8988T (cell line): Measurements from ENCODE around the gene RBMS1.
"Not testable (repeated sequence)": the region's sequence is repeated elsewhere in the genome, so short reads cannot be mapped to it uniquely, and the experiment has no call there.

Experiments
- DNase-seq: peaks from one replicate; pipeline ENCODE4 v3.0.0; 2011

RBMS1 gene

GRCh38 chr2:160469164-160469563 is 24.4 kb downstream of the RBMS1 start:
- DNase-seq: no peak

- DNase-seq: no peak
Measured at GRCh38 chr2:160467086-160467485, 26.5 kb downstream of the RBMS1 start.

GRCh38 chr2:160465406-160465805 is 28.2 kb downstream of the RBMS1 start:
- no peak for DNase-seq

- DNase-seq: no peak
Measured at GRCh38 chr2:160465002-160465401, 28.6 kb downstream of the RBMS1 start.

GRCh38 chr2:160464017-160464416 is 29.6 kb downstream of the RBMS1 start:
- DNase-seq: no peak

GRCh38 chr2:160463245-160463644 is 30.4 kb downstream of the RBMS1 start:
- no peak for DNase-seq

- DNase-seq: no peak
Measured at GRCh38 chr2:160460333-160460731, 33.3 kb downstream of the RBMS1 start.

GRCh38 chr2:160459538-160460332 is 33.9 kb downstream of the RBMS1 start:
- no peak for DNase-seq

GRCh38 chr2:160458718-160459453 is 34.7 kb downstream of the RBMS1 start:
- DNase-seq: no peak

- no peak for DNase-seq
Measured at GRCh38 chr2:160457588-160457987, 36.0 kb downstream of the RBMS1 start.

GRCh38 chr2:160454070-160454797 is 39.4 kb downstream of the RBMS1 start:
- no peak for DNase-seq

GRCh38 chr2:160453111-160453820 is 40.3 kb downstream of the RBMS1 start:
- DNase-seq: no peak

GRCh38 chr2:160450486-160450885 is 43.1 kb downstream of the RBMS1 start:
- DNase-seq: no peak

GRCh38 chr2:160448821-160449220 is 44.8 kb downstream of the RBMS1 start:
- not testable (repeated sequence) for DNase-seq

GRCh38 chr2:160445673-160446072 is 47.9 kb downstream of the RBMS1 start:
- DNase-seq: no peak

GRCh38 chr2:160442603-160443002 is 51.0 kb downstream of the RBMS1 start:
- no peak for DNase-seq

- DNase-seq: no peak
Measured at GRCh38 chr2:160440888-160441287, 52.7 kb downstream of the RBMS1 start.

GRCh38 chr2:160439038-160439437 is 54.6 kb downstream of the RBMS1 start:
- DNase-seq: not testable (repeated sequence)

- DNase-seq: no peak
Measured at GRCh38 chr2:160437273-160437672, 56.3 kb downstream of the RBMS1 start.

- no peak for DNase-seq
Measured at GRCh38 chr2:160434254-160434948, 59.2 kb downstream of the RBMS1 start.

- no peak for DNase-seq
Measured at GRCh38 chr2:160433466-160434140, 60.0 kb downstream of the RBMS1 start.

- DNase-seq: no peak
Measured at GRCh38 chr2:160432633-160433032, 61.0 kb downstream of the RBMS1 start.
